ENCODE results near the gene SLC9A1. TPM values are rescaled to one million over a fixed set of nuclear protein-coding genes. Genes with fewer than 3 reads are reported as not detected.

Gene SLC9A1
- polyA plus RNA-seq, 1 of the 3 experiments (the other 2 are of a cell fraction), result 11.4 TPM

- H3K9me2 ChIP-seq, result no peaks in the 10 kb centered on the region
- DNase-seq, result no peak
- no peaks in the 10 kb centered on the region for H3K27me3 ChIP-seq (ENCODE audit: insufficient read depth)
- H3K9ac ChIP-seq, result no peak overlapping the region
- no peaks in the 10 kb centered on the region for H3F3A ChIP-seq (replicated peaks; ENCODE audit: insufficient read depth)
- H2AFZ ChIP-seq (ENCODE audit: low read depth), result no peak overlapping the region
- POLR2A ChIA-PET, result interaction anchor here (0.6 kb wide), 1 partner anchor 46 kb away, joined by 3 read pairs; no protein-coding TSS in a partner anchor
- no peaks in the 10 kb centered on the region for H3K9me3 ChIP-seq
- CTCF ChIA-PET, result interaction anchor here (0.5 to 23.4 kb wide), 48 partner anchors 9 to 354 kb away, joined by 3 to 1084 read pairs (median 6); partner anchors contain the start of genes GPR3 and SLC9A1
- peaks cover 15 to 19% of the 10 kb centered on the region in 2 experiments; a peak in 3 of 4 replicates for H3K4me1 ChIP-seq (ENCODE audit: control insufficient read depth in 1 of 2, insufficient read depth in 2 of 2, low read depth in 1 of 2, low read length in 1 of 2)
- no peak overlapping the region for H3K4me2 ChIP-seq
- H3K36me3 ChIP-seq (replicated peaks in 1 of 2; ENCODE audit: control insufficient read depth in 1 of 2, insufficient read depth in 2 of 2, low read length in 1 of 2), result peaks cover 0 to 2% of the 10 kb centered on the region in 2 experiments
- no peaks in the 10 kb centered on the region for H3K79me2 ChIP-seq (ENCODE audit: insufficient read depth)
- 73% methylated on average over 12 of the region's 17 CpGs for WGBS (ENCODE audit: low lambda C conversion rate)
- H4K20me1 ChIP-seq (ENCODE audit: insufficient read depth), result no peaks in the 10 kb centered on the region
- H3K27ac ChIP-seq (ENCODE audit: low read depth in 2 of 2, low read length in 1 of 2), result no peak overlapping the region
- no peak overlapping the region; a peak in 1 of 4 replicates for H3K4me3 ChIP-seq (ENCODE audit: low read depth in 2 of 2, low read length in 1 of 2)
- TF ChIP-seq MEF2A (IDR thresholded peaks at IDR 0.05; ENCODE audit: borderline replicate concordance, low read depth) (no peak), RCOR1 (IDR thresholded peaks at IDR 0.05; ENCODE audit: low read length) (no peak), FOXM1 (IDR thresholded peaks at IDR 0.05; ENCODE audit: low read depth) (no peak), EZH2phosphoT487 (IDR thresholded peaks at IDR 0.05; ENCODE audit: borderline replicate concordance, low read depth) (no peak), GATA2 (CRISPR knock-in tag; IDR thresholded peaks at IDR 0.05) (no peak), RAD21 (IDR thresholded peaks at IDR 0.05; ENCODE audit: low read length) (no peak), FOSL2 (IDR thresholded peaks at IDR 0.05; ENCODE audit: borderline replicate concordance, low read depth) (no peak), RXRA (IDR thresholded peaks at IDR 0.05; ENCODE audit: borderline replicate concordance, low read depth) (no peak), SIN3A (IDR thresholded peaks at IDR 0.05; ENCODE audit: borderline replicate concordance, low read depth, low read length) (no peak), FOXJ3 (CRISPR knock-in tag; IDR thresholded peaks at IDR 0.05) (no peak)
These were observed 52.7 kb downstream of the SLC9A1 start for GRCh38 chr1:27102134-27102706.

- H3K79me2 ChIP-seq (ENCODE audit: insufficient read depth), result no peaks in the 10 kb centered on the region
- no peak overlapping the region for H3K9ac ChIP-seq
- H3K27ac ChIP-seq (ENCODE audit: low read depth in 2 of 2, low read length in 1 of 2), result no peak overlapping the region
- no peak for TF ChIP-seq USF2 (IDR thresholded peaks at IDR 0.05; ENCODE audit: borderline replicate concordance, low read depth, low read length)
- H2AFZ ChIP-seq (ENCODE audit: low read depth), result no peak overlapping the region
- H3K9me2 ChIP-seq, result no peaks in the 10 kb centered on the region
- H3K4me2 ChIP-seq, result no peak overlapping the region
- peaks cover 0 to 2% of the 10 kb centered on the region in 2 experiments for H3K36me3 ChIP-seq (replicated peaks in 1 of 2; ENCODE audit: control insufficient read depth in 1 of 2, insufficient read depth in 2 of 2, low read length in 1 of 2)
- WGBS (ENCODE audit: low lambda C conversion rate), result 97% methylated on average over 5 of the region's 15 CpGs
- CTCF ChIA-PET, result interaction anchor here (0.9 to 23.4 kb wide), 33 partner anchors 8 to 293 kb away, joined by 3 to 1084 read pairs (median 8); partner anchors contain the start of genes GPR3 and SLC9A1
- no peaks in the 10 kb centered on the region for H4K20me1 ChIP-seq (ENCODE audit: insufficient read depth)
- H3K27me3 ChIP-seq (ENCODE audit: insufficient read depth), result no peaks in the 10 kb centered on the region
- H3K9me3 ChIP-seq, result no peaks in the 10 kb centered on the region
- POLR2A ChIA-PET, result no interaction called here
- peaks cover 15 to 19% of the 10 kb centered on the region in 2 experiments; a peak in 3 of 4 replicates for H3K4me1 ChIP-seq (ENCODE audit: control insufficient read depth in 1 of 2, insufficient read depth in 2 of 2, low read depth in 1 of 2, low read length in 1 of 2)
- H3K4me3 ChIP-seq (ENCODE audit: low read depth in 2 of 2, low read length in 1 of 2), result no peak overlapping the region
- H3F3A ChIP-seq (replicated peaks; ENCODE audit: insufficient read depth), result no peaks in the 10 kb centered on the region
- no peak for DNase-seq
These were observed 53.2 kb downstream of the SLC9A1 start for GRCh38 chr1:27101696-27102095.
